ENCODE data around the gene OGDH.

Gene OGDH

GRCh38 chr7:44618045-44618444 is 11.6 kb downstream of the OGDH start:
- no peak for DNase-seq (ENCODE audit: low read depth in 2 of 2)

- no peak for DNase-seq (ENCODE audit: low read depth in 2 of 2)
These were observed 12.3 kb downstream of the OGDH start for GRCh38 chr7:44618753-44619152.

DNA sequence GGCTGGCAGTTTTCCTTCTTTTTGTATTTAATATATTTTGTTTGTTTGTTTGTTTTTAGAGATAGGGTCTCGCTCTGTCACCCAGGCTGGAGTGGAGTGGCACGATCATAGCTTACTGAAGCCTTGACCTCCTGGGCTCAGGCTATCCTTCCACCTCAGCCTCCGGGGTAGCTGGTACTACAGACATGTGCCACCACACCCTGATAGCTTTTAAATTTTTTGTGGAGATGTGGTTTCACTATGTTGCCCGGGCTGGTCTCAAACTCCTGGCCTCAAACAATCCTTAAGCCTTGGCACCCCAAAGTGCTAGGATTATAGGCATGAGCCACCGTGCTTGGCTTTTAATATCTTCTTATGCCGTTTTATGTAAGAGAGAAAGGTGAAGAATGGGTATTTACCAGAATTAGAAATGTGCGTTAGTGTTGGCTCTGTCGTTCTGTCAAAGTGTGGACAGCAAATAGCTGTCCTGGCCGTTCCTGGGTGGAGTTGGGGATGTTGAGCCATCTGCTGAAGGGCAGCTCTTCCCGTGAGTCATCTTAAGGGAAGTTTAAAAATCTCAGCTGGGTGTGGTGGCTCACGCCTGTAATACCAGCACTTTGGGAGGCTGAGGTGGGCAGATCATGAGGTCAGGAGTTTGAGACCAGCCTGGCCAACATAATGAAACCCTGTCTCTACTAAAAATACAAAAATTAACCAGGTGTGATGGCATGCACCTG is 14.8 kb downstream of the OGDH start:
- no peak for DNase-seq (ENCODE audit: low read depth in 2 of 2)

- no peak for DNase-seq (ENCODE audit: low read depth in 2 of 2)
These were observed 15.3 kb downstream of the OGDH start for GRCh38 chr7:44621750-44622103.

DNA sequence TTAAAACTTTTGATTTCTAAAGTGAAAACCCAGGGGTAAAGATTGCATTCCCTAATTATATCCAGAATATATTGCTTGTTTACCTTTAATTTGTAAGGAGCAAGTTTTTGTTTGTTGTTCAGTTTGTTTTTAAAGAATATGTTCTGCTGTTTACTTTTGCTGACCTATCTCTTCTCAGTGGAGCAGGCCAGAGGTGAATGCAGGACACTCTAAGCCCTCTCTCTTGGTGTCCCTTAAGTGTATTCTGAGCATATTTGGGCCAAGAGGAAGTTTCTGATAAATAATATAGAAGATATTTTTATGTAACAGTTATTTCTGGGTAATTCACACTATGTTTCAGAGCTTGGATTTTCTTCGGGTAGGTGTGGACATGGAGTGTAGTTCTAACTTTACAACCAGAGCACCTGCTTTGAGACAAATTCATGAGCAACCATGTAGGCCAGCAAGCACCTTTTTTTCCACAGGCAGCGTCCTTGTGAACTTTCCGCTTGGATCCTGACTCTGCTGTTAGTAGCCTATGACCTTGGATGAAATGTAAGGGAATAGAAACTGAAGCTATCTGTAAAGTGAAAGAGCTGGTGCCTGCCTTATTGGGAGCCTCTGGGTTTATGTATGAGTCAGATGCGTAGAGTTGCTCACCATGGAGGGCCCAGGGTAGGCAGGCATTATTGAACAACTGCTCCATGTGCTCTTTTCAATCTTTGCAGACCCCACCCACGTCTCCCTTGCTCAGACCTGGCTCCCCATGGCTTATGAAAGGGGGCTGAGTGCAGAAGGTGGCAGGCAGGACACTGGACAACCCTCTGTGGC is 16.1 kb downstream of the OGDH start:
- peak in 1 of 2 donors; percentile 26 for DNase-seq (ENCODE audit: low read depth in 2 of 2)

DNA sequence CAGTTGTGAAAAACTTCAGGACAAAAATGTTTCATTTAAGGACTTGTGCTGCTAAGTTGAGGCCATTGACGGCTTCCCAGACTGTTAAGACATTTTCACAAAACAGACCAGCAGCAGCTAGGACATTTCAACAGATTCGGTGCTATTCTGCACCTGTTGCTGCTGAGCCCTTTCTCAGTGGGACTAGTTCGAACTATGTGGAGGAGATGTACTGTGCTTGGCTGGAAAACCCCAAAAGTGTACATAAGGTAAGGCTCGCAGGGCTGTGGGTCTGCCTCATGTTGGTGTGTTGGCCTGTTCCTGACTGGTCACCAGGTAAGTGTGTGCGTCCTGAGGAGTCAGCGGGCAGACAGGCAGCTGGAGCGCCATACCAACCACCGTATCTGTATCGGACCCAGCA is 17.9 kb downstream of the OGDH start:
- no peak for DNase-seq (ENCODE audit: low read depth in 2 of 2)

- DNase-seq (ENCODE audit: low read depth in 2 of 2), result no peak
These were observed 19.4 kb downstream of the OGDH start for GRCh38 chr7:44625526-44626471.

DNA sequence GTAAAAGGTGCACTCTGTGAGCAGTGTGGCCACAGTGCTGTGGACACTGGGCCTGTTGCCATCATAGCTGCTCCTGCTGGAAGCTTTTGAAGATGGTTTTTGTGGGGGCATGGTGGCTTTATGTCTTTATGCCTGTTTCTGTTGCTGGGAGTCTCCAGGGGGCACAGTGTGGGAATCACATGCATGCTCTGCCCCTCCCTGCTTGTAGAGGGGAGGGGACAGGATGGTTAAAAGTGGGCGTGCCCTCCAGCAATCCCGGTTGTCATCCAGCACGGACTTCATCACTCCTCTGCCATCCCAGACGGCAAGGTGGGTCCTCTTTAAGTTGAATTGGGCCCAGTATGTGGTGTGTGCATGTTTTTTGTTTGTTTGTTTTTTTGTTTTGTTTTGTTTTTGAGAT is 20.2 kb downstream of the OGDH start:
- DNase-seq (ENCODE audit: low read depth in 2 of 2), result no peak

DNA sequence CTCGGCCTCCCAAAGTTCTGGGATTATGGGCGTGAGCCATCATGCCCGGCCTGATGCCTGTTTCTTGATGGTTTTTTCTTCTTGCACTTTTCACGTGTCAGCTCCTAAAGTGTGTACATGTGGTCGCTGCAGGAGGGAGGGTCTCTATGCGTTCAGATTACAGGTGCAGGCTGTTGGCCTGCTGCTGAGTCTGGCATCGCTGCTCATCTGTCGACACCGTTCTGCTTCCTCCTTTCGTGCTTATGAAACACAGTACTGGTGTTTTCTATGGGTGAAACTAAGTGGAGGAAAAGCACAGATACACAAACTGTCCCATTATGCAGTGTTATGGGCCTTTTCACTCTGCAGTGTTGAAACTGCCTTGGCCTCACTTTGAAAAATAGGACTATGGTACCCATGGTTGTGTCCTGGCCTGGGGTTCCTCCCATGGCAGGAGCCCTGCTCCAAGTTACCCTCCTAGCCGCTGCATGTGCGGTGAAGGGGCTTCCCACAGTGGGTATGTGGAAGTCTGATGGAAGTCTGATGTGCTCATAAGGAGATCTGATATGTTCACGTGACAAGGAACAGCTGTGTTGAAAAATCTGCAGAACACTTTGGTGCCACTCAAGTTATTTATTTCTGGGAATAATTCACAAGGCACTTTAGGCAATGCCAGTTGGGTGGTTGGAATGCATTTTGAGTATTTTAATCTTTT is 23.5 kb downstream of the OGDH start:
- no peak for DNase-seq (ENCODE audit: low read depth in 2 of 2)

DNA sequence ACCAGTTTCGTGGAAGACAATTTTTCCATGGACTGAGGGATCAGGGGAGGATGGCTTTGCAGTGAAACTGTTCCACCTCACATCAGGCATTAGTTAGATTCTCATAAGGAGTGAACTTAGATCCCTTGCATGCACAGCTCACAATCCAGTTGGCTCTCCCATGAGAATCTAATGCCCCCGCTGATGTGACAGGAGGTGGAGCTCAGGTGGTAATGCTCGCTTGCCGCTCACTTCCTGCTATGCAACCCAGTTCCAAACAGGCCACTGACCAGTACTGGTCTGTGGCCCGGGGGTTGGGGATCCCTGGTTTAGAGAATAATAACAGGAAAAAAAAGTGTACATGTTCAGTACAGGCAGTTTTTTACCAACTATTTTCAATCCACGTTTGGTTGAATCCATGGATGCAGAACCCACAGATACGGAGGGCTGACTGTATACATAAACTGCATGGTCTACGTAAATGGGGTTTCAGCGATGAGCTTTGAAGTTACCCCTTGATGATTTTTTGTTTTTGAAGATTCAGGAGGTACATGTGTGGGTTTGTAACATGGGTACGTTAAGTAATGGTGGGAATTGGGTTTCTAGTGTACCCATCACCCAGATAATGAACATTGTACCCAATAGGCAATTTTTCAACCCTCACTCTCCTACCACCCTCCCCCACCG is 24.5 kb downstream of the OGDH start:
- no peak for DNase-seq (ENCODE audit: low read depth in 2 of 2)

DNA sequence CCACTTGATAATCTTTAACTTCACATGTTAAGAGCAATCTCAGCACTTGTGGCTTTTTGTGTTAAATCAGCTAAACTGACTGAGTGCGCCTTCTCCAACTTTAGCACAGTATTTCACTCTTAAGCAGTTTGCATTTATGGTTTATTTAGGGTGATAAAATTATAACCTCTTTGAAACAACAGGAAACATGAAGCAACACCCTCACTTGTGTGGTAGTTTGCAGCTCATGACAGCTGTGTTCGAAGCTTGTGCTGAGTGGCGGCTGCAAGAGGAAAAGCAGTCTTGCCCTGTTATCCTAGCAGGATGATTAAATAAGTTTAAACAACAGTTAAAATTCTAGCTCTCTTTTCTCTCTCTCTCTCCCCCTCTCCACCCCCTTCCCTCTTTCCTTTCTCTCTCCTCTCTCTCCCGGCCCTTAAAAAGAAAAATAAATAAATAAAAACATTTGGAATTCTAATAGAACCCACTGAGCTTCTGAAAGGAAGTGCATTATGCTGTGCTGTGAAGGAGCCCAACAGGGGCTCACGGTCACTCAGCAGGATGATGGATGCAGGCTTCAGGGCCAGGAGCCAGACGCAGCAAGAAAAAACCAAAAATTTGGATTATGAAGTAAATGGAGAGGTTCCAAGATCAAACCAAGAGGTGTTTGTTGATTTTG is 25.2 kb downstream of the OGDH start:
- DNase-seq (ENCODE audit: low read depth in 2 of 2), result no peak

GRCh38 chr7:44632196-44632595 is 25.8 kb downstream of the OGDH start:
- no peak for DNase-seq (ENCODE audit: low read depth in 2 of 2)

GRCh38 chr7:44633254-44634186 is 27.1 kb downstream of the OGDH start:
- DNase-seq (ENCODE audit: low read depth in 2 of 2), result no peak

- DNase-seq (ENCODE audit: low read depth in 2 of 2), result no peak
These were observed 27.9 kb downstream of the OGDH start for GRCh38 chr7:44634187-44634838.

DNA sequence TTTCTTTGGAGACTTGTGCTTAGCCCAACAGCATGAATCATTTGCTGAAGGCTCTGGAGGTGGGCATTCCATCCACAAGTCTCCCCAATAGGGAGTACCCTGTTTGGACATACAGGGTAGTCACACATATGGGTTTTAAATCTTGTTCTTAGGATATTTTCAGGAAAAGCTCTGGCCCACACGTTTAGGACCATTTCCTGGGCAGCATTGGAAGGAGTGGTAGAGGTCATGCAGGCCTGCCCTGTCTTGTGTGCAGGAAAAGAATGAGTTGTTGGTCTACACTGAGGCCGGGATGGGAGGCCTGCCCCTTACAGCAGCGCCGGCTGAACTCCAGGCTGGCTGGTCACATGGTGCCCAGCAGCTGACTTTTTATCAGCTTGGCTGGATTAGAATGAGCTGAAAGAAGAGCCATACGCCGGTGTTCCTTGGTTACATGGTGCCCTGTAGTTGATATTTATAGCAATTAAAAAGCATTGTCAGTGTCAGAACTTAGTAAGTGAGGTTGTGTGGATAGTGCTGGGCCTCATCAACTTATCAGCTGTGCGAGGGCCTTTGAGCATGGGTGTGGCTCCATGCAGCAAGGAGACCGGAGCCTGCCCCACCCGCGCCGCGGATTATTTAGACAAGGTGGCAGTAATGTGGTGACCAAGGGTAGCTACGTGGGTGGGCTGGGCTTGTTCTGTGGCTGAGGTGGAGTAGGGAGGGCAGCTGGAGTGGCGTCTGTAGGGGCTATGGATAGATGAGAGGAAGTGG is 28.6 kb downstream of the OGDH start:
- DNase-seq (ENCODE audit: low read depth in 2 of 2), result no peak

GRCh38 chr7:44636041-44636584 is 29.7 kb downstream of the OGDH start:
- DNase-seq (ENCODE audit: low read depth in 2 of 2), result no peak

DNA sequence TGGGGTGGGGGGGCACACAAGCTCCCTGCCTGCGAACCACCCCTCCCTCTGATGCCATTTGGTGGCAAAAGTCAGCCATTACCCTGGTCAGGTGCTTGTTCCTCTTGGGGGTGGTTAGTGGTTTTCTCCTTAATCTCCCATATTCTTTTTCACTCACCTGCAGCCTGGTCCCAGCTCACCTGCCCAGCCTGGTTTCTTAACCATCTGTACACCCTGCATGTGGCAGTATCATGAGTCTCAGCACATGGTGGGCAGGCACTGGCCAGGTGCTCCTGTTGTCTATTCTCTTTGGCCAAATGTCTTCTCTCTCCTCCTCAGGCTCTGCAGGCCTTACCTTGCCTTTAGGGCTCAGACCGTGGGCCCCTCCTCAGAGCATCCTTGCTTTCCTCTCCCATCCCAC is 30.5 kb downstream of the OGDH start:
- no peak for DNase-seq (ENCODE audit: low read depth in 2 of 2)
